GM12892 (cell line): Measurements from ENCODE around the gene NFATC2.
"Not testable (repeated sequence)": the region's sequence is repeated elsewhere in the genome, so short reads cannot be mapped to it uniquely, and the experiment has no call there.

Source experiments
- DNase-seq: peaks from one replicate; pipeline ENCODE4 v3.0.0; 2011; ENCODE audit not compliant: insufficient read length
- FAIRE-seq: peaks from 2 replicates; lab custom pipeline; 2011; peaks lifted over from hg19 to GRCh38; lab: Jason Lieb, UNC
- POLR2A ChIP-seq: IDR thresholded peaks from 2 replicates; pipeline ENCODE4 v1.6.1; 2011; ENCODE audit warnings: low read depth, low read length, control low read depth
- POLR2AphosphoS5 ChIP-seq: IDR thresholded peaks from 2 replicates; pipeline ENCODE4 v1.6.1; 2011; ENCODE audit warnings: low read depth, low read length, control low read depth
- TAF1 ChIP-seq: IDR thresholded peaks from 2 replicates; pipeline ENCODE4 v1.6.1; 2011; ENCODE audit warnings: low read depth, mild to moderate bottlenecking, control low read depth, low read length, borderline replicate concordance

Gene NFATC2

GRCh38 chr20:51468636-51469035 lies 73.9 kb downstream of the NFATC2 start:
- DNase-seq (no peak), FAIRE-seq (no peak)

GRCh38 chr20:51467956-51468626 lies 74.4 kb downstream of the NFATC2 start:
- DNase-seq (no peak), FAIRE-seq (no peak)
- TF ChIP-seq TAF1 (no peak), POLR2A (no peak), POLR2AphosphoS5 (no peak)

More at GRCh38 chr20:51468636-51469035, 73.9 kb downstream of the NFATC2 start:
- TF ChIP-seq POLR2AphosphoS5 (no peak), TAF1 (no peak), POLR2A (no peak)

DNA sequence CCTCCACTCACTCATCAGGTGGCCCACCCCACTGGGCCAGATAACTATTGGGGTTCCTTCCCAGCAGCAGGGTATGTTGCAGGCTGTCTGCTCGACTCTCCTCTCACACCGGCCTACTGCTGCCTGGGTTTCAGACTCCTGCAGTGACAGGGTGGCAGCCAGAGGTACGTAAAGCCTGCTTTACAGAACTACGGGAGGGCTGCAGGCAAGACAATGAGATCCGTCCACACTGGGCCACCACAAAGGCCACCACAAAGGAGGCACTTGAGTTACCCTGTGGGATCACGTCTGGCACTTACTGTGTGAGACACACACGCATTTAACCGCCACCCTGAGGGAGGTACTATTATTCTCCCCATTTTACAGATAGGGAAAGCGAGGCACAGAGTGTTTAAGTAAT lies 78.5 kb downstream of the NFATC2 start:
- TF ChIP-seq TAF1, result no peak
- no peak for TF ChIP-seq POLR2A
- TF ChIP-seq POLR2AphosphoS5, result no peak
- FAIRE-seq (no peak), DNase-seq (no peak)

DNA sequence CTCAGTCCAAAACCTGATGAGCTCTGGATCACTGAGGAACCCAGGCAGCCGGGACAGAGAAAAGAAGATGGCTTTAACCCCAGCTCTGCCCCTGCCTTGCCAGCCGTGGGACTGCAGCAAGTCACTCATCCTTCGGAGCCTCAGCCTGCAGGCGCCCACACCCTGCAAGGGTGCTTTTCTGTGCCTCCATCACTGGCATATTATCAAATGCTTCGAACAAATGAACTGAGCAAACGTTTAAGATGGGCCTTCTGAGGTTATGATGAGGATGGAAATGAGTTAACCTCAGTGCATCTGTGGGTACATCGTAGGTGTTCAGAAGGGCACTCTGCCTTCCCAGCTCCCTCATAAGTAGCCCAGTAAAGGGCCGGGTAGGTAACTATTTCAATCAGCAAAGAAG lies 79.0 kb downstream of the NFATC2 start:
- DNase-seq (no peak), FAIRE-seq (no peak)
- TF ChIP-seq TAF1, result no peak
- no peak for TF ChIP-seq POLR2AphosphoS5
- TF ChIP-seq POLR2A, result no peak

GRCh38 chr20:51462566-51463276 lies 79.8 kb downstream of the NFATC2 start:
- TF ChIP-seq TAF1 (no peak), POLR2A (no peak), POLR2AphosphoS5 (no peak)
- FAIRE-seq, result no peak
- DNase-seq, result no peak

GRCh38 chr20:51461846-51462245 lies 80.7 kb downstream of the NFATC2 start:
- DNase-seq, FAIRE-seq: not testable (repeated sequence)

DNA sequence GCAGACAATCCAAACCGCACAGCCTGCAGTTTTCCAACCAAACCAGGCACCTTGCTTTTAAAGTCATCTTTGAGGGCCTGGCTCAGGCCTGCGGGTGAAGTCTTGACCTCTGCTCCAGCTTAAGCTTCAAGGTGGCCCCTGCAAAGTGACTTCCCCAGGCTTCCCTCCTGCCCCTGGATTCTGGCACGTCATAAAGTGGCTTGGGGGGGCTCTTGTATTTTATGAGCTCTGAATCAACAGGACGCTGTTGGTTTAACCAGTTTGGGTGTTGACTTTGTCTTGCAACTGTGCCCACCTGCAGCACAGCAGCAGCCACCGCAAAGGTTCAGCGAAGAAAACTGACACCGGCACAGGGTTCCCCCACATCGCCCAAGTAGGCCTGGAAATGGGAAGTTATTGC lies 81.2 kb downstream of the NFATC2 start:
- no peak for DNase-seq
- TF ChIP-seq POLR2A, result no peak
- FAIRE-seq, result no peak

DNA sequence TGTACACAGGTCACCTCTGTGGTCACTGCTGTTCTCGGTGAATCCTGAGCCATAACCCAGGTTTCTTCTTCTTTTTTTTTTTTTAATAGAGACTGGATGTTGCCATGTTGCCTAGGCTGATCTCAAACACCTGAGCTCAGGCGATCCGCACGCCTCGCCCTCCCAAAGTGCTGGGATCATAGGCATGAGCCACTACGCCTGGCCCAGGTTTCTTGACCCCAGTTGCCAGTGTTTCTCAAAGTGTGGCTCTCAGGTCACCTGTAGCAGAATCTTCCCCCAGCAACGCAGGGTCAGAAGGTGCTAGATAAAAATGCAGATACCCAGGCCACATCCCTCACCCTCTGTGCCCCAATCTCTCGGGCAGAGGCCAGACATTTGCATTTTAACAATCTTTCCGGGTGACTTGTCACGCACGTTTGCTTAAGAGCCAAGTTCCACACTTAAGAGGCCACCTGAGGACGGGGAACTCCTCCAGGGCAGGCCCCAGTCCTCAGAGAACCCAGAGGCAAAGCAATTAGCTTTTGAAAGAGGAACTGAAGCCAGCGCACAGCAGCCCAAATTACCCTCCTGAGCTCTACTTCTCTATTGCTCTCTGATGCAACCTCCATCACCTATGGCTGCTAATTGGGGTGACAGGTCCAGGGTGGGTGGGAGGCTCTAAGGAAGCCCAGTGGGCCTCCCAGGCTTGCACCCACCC lies 81.8 kb downstream of the NFATC2 start:
- FAIRE-seq (peak; percentile 92), DNase-seq (peak; percentile 82)
- TF ChIP-seq POLR2A (no peak), POLR2AphosphoS5 (no peak), TAF1 (no peak)

DNA sequence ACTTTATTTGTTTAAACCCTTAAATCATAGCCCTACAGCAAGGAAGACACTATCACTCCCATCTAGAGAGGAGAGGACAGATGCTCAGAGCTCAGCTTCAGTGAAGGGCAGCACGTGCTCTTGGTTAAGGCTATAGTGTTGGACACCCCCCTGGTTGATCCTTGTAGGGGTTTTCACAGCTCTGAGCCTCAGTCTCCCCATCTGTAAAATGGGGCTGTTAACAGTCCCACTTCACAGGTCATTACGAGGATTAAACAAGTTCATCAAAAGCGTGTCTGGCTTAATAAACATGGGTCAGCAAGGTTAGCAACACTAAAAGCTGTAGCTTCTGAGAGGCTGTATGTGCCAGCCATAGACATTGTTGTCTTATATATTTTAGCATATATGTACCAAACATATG lies 82.4 kb downstream of the NFATC2 start:
- FAIRE-seq (no peak), DNase-seq (no peak)
- TF ChIP-seq POLR2AphosphoS5, result no peak
- TF ChIP-seq TAF1, result no peak
- no peak for TF ChIP-seq POLR2A

DNA sequence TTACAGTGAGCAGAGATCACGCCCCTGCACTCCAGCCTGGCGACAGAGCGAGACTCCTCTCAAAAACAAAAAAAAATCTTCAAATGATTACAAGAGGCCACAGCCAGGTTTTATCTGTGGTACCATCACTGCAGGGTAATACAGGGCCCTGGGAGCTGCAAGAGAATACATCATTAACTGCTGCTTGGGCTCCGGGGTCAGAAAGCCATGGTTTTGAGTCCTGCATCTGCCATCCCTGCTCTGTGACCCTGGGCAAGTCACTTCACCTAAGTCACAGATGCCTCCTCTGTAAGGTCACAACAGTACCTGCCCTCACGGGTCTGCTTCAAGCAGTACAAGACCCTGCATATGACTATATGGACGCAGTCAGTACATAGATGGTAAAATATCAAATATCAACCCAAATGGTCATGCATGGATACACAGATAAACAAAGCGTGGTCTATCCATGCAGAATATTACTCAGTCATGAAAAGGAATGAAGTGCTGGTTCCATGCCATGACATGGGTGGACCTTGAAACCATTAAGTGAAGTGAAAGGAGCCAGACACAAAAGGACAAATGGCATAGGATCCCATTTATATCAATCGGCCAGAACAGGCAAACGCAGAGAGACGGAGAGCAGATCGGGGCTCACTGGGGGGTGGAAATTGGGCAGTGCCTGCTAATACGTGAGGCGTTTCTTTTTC lies 83.6 kb downstream of the NFATC2 start:
- DNase-seq (no peak), FAIRE-seq (no peak)
- TF ChIP-seq POLR2AphosphoS5 (no peak), TAF1 (no peak), POLR2A (no peak)

DNA sequence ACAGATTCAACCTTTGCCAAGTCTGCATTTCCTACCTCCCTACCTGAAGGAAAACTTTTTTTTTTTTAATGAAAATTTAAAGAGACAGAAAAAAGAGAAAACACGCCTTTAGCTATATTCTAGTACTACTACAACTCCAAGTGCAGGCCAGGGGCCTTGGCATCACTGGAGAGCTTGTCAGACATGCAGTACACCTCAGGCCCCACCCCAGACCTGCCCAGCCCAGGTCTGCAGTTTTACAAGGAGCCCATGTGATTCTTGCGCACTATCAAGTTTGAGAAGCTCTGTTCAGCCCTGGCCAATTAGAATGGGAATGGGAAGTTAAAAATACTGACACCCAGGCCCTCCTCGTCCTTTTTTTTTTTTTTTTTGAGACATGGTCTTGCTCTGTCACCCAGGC lies 85.0 kb downstream of the NFATC2 start:
- FAIRE-seq (no peak), DNase-seq (no peak)
- TF ChIP-seq POLR2AphosphoS5, result no peak
- no peak for TF ChIP-seq TAF1
- no peak for TF ChIP-seq POLR2A
